ENCODE data around the gene S100PBP.

S100PBP gene

GRCh38 chr1:32830092-32830852, 12.8 kb downstream of the S100PBP start:
- no peak for DNase-seq

- no peak for DNase-seq
These were observed 14.4 kb downstream of the S100PBP start for GRCh38 chr1:32831878-32832277.

GRCh38 chr1:32848354-32849063, 31.1 kb downstream of the S100PBP start:
- DNase-seq, result no peak

- no peak for DNase-seq
These were observed 38.6 kb downstream of the S100PBP start for GRCh38 chr1:32855861-32856617.

- DNase-seq, result no peak
These were observed 40.7 kb downstream of the S100PBP start for GRCh38 chr1:32858136-32858535.

GRCh38 chr1:32858791-32859190, 41.3 kb downstream of the S100PBP start:
- no peak for DNase-seq

GRCh38 chr1:32859915-32860314, 42.5 kb downstream of the S100PBP start:
- no peak for DNase-seq

GRCh38 chr1:32860566-32860965, 43.1 kb downstream of the S100PBP start:
- DNase-seq, result no peak

- no peak for DNase-seq
These were observed 44.6 kb downstream of the S100PBP start for GRCh38 chr1:32861904-32862695.

GRCh38 chr1:32863218-32863880, 45.9 kb downstream of the S100PBP start:
- no peak for DNase-seq

- DNase-seq, result no peak
These were observed 46.4 kb downstream of the S100PBP start for GRCh38 chr1:32863881-32864245.

- DNase-seq, result no peak
These were observed 47.0 kb downstream of the S100PBP start for GRCh38 chr1:32864375-32865019.

GRCh38 chr1:32865639-32866405, 48.4 kb downstream of the S100PBP start:
- DNase-seq, result no peak

GRCh38 chr1:32867151-32867550, 49.7 kb downstream of the S100PBP start:
- DNase-seq, result no peak

- DNase-seq, result no peak
These were observed 50.2 kb downstream of the S100PBP start for GRCh38 chr1:32867671-32868070.

GRCh38 chr1:32868085-32868484, 50.6 kb downstream of the S100PBP start:
- DNase-seq, result no peak

- DNase-seq, result no peak
These were observed 51.5 kb downstream of the S100PBP start for GRCh38 chr1:32868806-32869455.

GRCh38 chr1:32869923-32870614, 52.6 kb downstream of the S100PBP start:
- no peak for DNase-seq

- DNase-seq, result no peak
These were observed 53.3 kb downstream of the S100PBP start, which contains the start of gene FNDC5 for GRCh38 chr1:32870615-32871363. TSS of gene FNDC5 (minus strand) at chr1:32870912.

Data from NCI-H1694 treated with DMSO at 0.1 percent for 48 hours (cell line).